Activated naive CD4-positive, alpha-beta T cell treated with anti-CD3 and anti-CD28 coated beads, Interleukin-2, amount 10 ng/mL, durations not matched to agents 7 days and 5 days (primary cell): ENCODE results near the gene SMCHD1.
A peak's percentile ranks its signal among the peaks of the same experiment; 100 is the strongest.

Source experiments
- CTCF ChIA-PET: fragments of 350-600 bp; sonication (Branson Sonifier 250); formaldehyde crosslinking; loops from one replicate; lab custom pipeline; 2021; ENCODE audit warnings: antibody characterized with exemption; lab: Charles Lee
- DNase-seq: peaks from one replicate; pipeline ENCODE4 v3.0.0-alpha.2; 2020
- H3K27ac Mint-ChIP-seq: one replicate; pipeline ENCODE4 v1.8.0; 2021; ENCODE audit warnings: mild to moderate bottlenecking, moderate library complexity, mixed read lengths
- H3K27me3 Mint-ChIP-seq: one replicate; pipeline ENCODE4 v1.8.0; 2021; ENCODE audit warnings: mild to moderate bottlenecking, mixed read lengths
- H3K36me3 Mint-ChIP-seq: one replicate; pipeline ENCODE4 v1.8.0; 2021; ENCODE audit warnings: mixed read lengths
- H3K4me1 Mint-ChIP-seq: one replicate; pipeline ENCODE4 v1.8.0; 2021; ENCODE audit warnings: mixed read lengths
- H3K4me3 Mint-ChIP-seq: one replicate; pipeline ENCODE4 v1.8.0; 2021; ENCODE audit warnings: mild to moderate bottlenecking, moderate library complexity, mixed read lengths
- H3K9me3 Mint-ChIP-seq: one replicate; pipeline ENCODE4 v1.8.0; 2021; ENCODE audit warnings: mixed read lengths

The SMCHD1 gene

GRCh38 chr18:2655178-2655953 is at the start of gene SMCHD1:
SMCHD1 (plus strand) TSS chr18:2655726; CDS start chr18:2656076, 350 bp downstream.
- Mint-ChIP-seq H3K4me1 (peaks cover 54% of the 10 kb centered on the region), H3K9me3 (no peaks in the 10 kb centered on the region)

DNA sequence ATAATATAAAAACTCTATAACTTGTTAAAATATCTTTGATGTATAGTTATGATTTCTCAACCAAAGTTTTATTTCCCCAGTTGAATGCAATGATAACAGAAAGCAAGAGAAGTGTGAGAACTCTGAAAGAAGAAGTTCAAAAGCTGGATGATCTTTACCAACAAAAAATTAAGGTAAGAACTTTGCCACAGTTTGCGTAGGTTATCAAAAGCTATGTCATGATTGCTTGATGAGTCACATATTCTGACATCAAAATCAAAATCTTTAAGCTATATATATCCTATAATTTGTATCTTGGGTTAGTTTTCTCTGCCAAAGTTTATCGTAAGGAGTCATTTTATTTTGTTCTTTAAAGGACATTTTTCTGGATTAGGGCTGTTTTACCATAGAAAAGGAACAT is 49.2 kb upstream of the SMCHD1 start:
- CTCF ChIA-PET: interaction anchor here (1.9 kb wide), 2 partner anchors 21 to 31 kb away, joined by 8 to 11 read pairs; no protein-coding TSS in a partner anchor

More at GRCh38 chr18:2655178-2655953, at the start of gene SMCHD1:
- Mint-ChIP-seq H3K27me3 (no peaks in the 10 kb centered on the region), H3K27ac (peak within 1 kb of the TSS; percentile 98), H3K36me3 (peaks cover 22% of the 10 kb centered on the region), H3K4me3 (peak within 1 kb of the TSS; percentile 91)
- DNase-seq: peak; percentile 90
- CTCF ChIA-PET: interaction anchor here (1.4 to 2.0 kb wide), 2 partner anchors 19 to 70 kb away, joined by 3 to 9 read pairs; no protein-coding TSS in a partner anchor

DNA sequence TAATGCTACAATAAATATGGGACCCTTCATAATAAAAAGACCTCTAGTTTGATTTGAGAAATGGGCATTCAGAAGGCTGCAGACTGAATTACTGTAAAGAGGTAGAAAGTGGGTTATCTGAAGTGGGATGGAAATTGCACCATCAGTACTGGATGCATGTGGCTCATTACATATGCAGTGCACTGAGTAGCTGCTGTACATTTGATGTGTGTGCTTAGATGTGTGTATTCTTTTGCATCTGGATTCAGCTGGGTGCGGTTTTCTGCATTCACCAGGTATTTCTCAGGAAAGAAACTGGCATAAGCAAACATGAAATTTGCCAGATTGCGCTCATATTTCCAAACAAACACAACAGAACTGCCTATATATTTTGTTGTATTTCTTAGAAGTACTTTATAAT is 45.9 kb upstream of the SMCHD1 start:
- no peak for DNase-seq
- no peak overlapping the region for H3K4me3 Mint-ChIP-seq
- CTCF ChIA-PET: no interaction called here
- H3K27ac Mint-ChIP-seq: peak overlapping the region; percentile 58
- H3K36me3 Mint-ChIP-seq: peaks cover 68% of the 10 kb centered on the region
- H3K4me1 Mint-ChIP-seq: peaks cover 48% of the 10 kb centered on the region
- no peaks in the 10 kb centered on the region for H3K27me3 Mint-ChIP-seq
- H3K9me3 Mint-ChIP-seq: no peaks in the 10 kb centered on the region

More for the DNA sequence above, 49.2 kb upstream of the SMCHD1 start:
- Mint-ChIP-seq H3K4me3 (peak overlapping the region; percentile 50), H3K9me3 (no peaks in the 10 kb centered on the region), H3K27me3 (no peaks in the 10 kb centered on the region), H3K36me3 (peaks cover 63% of the 10 kb centered on the region), H3K27ac (peak overlapping the region; percentile 91), H3K4me1 (peaks cover 66% of the 10 kb centered on the region)
- no peak for DNase-seq

DNA sequence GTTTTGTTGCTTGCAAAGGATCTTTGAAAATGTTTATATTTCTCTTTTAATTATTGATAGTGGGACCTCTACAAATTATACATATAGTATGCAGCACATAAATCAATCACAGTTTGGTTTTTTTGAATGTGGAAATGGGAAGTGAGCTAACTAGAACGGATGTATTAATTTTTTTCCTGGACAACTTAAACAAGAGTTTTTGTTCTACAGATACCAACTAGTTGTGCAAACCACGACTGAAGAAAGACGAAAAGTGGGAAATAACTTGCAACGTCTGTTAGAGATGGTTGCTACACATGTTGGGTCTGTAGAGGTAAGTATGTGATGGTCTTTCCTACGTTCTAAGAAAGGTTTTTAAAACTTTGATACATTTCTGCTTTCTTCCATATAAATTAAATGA is 45.0 kb upstream of the SMCHD1 start:
- Mint-ChIP-seq H3K27me3 (no peaks in the 10 kb centered on the region), H3K36me3 (peaks cover 71% of the 10 kb centered on the region), H3K4me1 (peaks cover 39% of the 10 kb centered on the region), H3K9me3 (no peaks in the 10 kb centered on the region), H3K27ac (no peak overlapping the region), H3K4me3 (no peak overlapping the region)
- no peak for DNase-seq
- CTCF ChIA-PET: no interaction called here

DNA sequence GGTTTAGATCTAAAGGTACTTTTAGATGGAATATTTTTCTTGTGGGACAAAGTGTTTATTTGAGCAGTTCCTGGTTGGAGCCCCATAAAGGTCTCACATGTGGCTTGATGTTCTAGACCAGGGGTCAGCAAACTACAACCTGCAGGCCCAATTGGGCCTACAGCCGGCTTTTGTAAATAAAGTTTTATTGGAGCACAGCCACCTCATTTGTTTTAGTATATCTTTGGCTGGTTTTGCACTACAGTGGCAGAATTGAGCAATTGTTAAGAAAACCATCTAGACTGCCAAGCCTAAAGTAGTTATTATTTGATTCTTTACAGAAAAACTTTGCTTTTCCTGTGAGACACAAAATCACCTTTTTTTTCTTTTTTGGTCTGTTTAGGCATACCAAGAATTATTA is 42.5 kb upstream of the SMCHD1 start:
- no peaks in the 10 kb centered on the region for H3K9me3 Mint-ChIP-seq
- peak overlapping the region; percentile 62 for H3K27ac Mint-ChIP-seq
- H3K4me3 Mint-ChIP-seq: no peak overlapping the region
- no peaks in the 10 kb centered on the region for H3K27me3 Mint-ChIP-seq
- peaks cover 79% of the 10 kb centered on the region for H3K36me3 Mint-ChIP-seq
- peaks cover 23% of the 10 kb centered on the region for H3K4me1 Mint-ChIP-seq
- DNase-seq: no peak
- CTCF ChIA-PET: no interaction called here

DNA sequence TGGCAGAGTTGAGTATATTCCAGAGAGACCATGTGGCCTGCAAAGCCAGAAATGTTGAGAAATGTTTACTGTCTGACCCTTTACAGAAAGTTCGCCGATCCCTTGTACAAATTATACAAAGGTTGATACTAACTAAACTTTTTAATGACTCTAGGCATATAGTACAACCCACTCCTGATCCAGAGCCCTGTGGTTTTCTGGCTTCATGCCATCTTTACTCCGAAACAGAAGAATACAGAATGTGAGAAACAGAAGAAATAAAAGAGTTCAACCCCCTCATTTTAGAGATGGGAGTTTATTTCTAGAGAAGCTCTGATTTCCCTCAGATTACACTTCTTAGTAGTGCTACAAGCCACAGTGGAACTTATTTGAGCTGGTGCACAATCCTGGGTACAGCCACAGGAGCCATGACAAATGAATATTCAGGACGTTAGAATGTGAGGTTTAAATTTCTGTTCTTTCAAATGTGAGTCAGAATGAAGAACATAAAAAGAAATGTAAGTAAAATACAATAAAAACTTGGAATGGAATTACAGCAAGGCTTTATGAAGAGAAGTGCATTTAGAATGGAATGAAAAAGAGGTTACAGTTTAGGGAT is 38.0 kb upstream of the SMCHD1 start:
- H3K9me3 Mint-ChIP-seq: no peaks in the 10 kb centered on the region
- H3K4me3 Mint-ChIP-seq: no peak overlapping the region
- H3K36me3 Mint-ChIP-seq: peaks cover 48% of the 10 kb centered on the region
- CTCF ChIA-PET: no interaction called here
- DNase-seq: no peak
- H3K27me3 Mint-ChIP-seq: peaks cover 3% of the 10 kb centered on the region
- peaks cover 2% of the 10 kb centered on the region for H3K4me1 Mint-ChIP-seq
- no peak overlapping the region for H3K27ac Mint-ChIP-seq

- Mint-ChIP-seq H3K27me3 (peaks cover 3% of the 10 kb centered on the region), H3K4me3 (no peak overlapping the region), H3K9me3 (no peaks in the 10 kb centered on the region), H3K27ac (no peak overlapping the region), H3K36me3 (peaks cover 43% of the 10 kb centered on the region), H3K4me1 (no peaks in the 10 kb centered on the region)
- CTCF ChIA-PET: no interaction called here
- DNase-seq: no peak
Measured at GRCh38 chr18:2618009-2618408, 37.5 kb upstream of the SMCHD1 start.

GRCh38 chr18:2625217-2625616 is 30.3 kb upstream of the SMCHD1 start:
- Mint-ChIP-seq H3K27ac (peak overlapping the region; percentile 26), H3K27me3 (peaks cover 3% of the 10 kb centered on the region), H3K36me3 (peaks cover 8% of the 10 kb centered on the region), H3K4me1 (peaks cover 12% of the 10 kb centered on the region), H3K4me3 (no peak overlapping the region), H3K9me3 (peaks cover 6% of the 10 kb centered on the region)
- DNase-seq: no peak
- CTCF ChIA-PET: no interaction called here

DNA sequence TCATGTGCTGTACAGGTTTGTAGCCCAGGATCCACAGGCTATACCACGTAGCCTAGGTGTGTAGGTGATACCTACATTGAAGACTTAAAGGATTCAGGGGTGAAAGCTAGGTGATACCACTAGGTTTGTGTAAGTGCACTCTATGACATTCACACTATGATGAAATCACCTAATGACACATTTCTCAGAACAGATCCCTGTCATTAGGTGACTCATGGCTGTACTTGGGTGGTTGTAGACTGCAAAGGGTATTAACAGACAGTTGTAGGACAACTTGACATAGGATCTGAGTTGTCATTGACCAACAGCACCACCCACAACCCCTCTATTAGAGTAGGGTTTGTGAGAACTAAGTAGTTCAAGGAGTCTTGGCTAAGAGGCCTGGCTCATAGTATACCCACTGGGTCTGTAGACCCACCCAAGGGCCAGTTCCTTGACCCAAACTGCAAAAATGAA is 27.7 kb upstream of the SMCHD1 start:
- Mint-ChIP-seq H3K27ac (no peak overlapping the region), H3K9me3 (peaks cover 15% of the 10 kb centered on the region), H3K36me3 (peaks cover 16% of the 10 kb centered on the region), H3K27me3 (no peaks in the 10 kb centered on the region), H3K4me1 (peaks cover 17% of the 10 kb centered on the region), H3K4me3 (no peak overlapping the region)
- CTCF ChIA-PET: interaction anchor here (1.4 to 2.3 kb wide), 3 partner anchors 9 to 23 kb away, joined by 4 to 8 read pairs (median 4); no protein-coding TSS in a partner anchor
- DNase-seq: no peak

DNA sequence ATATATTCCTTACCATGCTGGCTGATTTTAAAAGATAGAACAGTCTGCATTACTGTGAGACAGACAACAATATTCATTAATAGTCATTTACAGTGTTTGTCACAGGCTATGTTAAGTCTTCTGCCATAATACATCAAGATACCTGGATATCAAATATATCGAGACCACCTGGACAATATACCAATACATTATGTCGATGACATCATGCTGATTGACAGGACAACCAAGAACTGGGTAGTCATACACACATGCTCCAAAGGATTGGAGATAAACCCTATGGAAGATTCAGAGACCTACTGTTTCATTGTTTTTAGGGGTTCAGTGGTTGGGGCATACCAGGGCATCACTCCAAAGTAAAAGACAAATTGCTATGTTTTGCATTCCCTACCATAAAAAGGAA is 26.5 kb upstream of the SMCHD1 start:
- Mint-ChIP-seq H3K4me1 (peaks cover 24% of the 10 kb centered on the region), H3K4me3 (no peak overlapping the region), H3K27ac (no peak overlapping the region), H3K36me3 (peaks cover 23% of the 10 kb centered on the region), H3K27me3 (no peaks in the 10 kb centered on the region), H3K9me3 (peaks cover 18% of the 10 kb centered on the region)
- CTCF ChIA-PET: interaction anchor here (1.4 kb wide), 1 partner anchor 8 kb away, joined by 4 read pairs; no protein-coding TSS in a partner anchor
- no peak for DNase-seq

GRCh38 chr18:2635586-2635985 is 19.9 kb upstream of the SMCHD1 start:
- H3K4me3 Mint-ChIP-seq: peak overlapping the region; percentile 20
- H3K27ac Mint-ChIP-seq: peak overlapping the region; percentile 100
- DNase-seq: no peak
- H3K27me3 Mint-ChIP-seq: no peaks in the 10 kb centered on the region
- H3K4me1 Mint-ChIP-seq: peaks cover 77% of the 10 kb centered on the region
- H3K9me3 Mint-ChIP-seq: peaks cover 23% of the 10 kb centered on the region
- CTCF ChIA-PET: interaction anchor here (1.9 kb wide), 1 partner anchor 21 kb away, joined by 9 read pairs; the partner anchor contains the start of gene SMCHD1
- H3K36me3 Mint-ChIP-seq: peaks cover 39% of the 10 kb centered on the region

- Mint-ChIP-seq H3K27me3 (no peaks in the 10 kb centered on the region), H3K9me3 (peaks cover 23% of the 10 kb centered on the region), H3K27ac (peak overlapping the region; percentile 100), H3K4me1 (peaks cover 82% of the 10 kb centered on the region), H3K36me3 (peaks cover 39% of the 10 kb centered on the region), H3K4me3 (peak overlapping the region; percentile 73)
- CTCF ChIA-PET: interaction anchor here (0.7 to 2.5 kb wide), 4 partner anchors 8 to 90 kb away, joined by 3 to 11 read pairs (median 6); partner anchors contain the start of gene SMCHD1
- DNase-seq: peak; percentile 41
Measured at GRCh38 chr18:2636126-2636631, 19.3 kb upstream of the SMCHD1 start.

DNA sequence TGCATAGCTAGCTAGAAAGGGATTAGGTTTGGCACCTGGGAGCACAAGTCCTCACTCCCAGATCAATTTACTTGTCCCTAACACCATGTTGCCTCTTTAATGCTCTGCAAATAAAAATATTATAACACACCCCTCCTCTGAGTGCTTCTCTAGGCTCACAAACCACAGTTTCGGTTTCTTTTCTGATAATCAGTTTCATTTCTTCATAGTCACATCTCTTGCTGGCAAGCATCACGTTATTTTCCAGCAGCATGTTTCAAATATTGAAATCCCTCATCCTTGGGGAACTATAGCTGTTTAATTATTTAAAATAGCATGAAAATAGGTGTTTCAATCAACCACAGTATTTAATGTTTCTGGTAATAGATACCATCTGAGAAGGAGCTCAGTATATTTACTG is 13.9 kb upstream of the SMCHD1 start:
- CTCF ChIA-PET: interaction anchor here (0.9 kb wide), 1 partner anchor 15 kb away, joined by 5 read pairs; no protein-coding TSS in a partner anchor
- H3K27ac Mint-ChIP-seq: peak overlapping the region; percentile 87
- H3K36me3 Mint-ChIP-seq: peaks cover 12% of the 10 kb centered on the region
- no peak for DNase-seq
- H3K4me1 Mint-ChIP-seq: peaks cover 44% of the 10 kb centered on the region
- peaks cover 4% of the 10 kb centered on the region for H3K9me3 Mint-ChIP-seq
- no peaks in the 10 kb centered on the region for H3K27me3 Mint-ChIP-seq
- peak overlapping the region; percentile 27 for H3K4me3 Mint-ChIP-seq

DNA sequence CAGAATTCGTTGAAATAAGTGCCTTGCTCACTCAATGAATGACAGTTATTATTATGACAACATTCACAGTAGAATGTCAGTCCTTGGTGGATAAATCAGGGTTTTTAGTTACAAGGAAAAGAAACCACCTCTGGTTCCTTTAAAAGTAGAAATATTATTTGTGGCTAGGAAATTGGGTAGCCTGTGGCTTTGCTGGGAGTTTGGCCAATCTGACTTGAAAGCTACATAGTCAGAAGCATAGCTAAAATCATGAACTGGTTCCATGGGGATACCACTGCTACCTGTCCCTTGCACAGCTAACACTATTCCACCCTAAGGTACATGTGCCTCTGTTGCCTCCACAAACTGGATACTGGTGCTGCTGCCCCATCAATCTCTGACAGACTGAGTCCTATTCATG is 12.8 kb upstream of the SMCHD1 start:
- CTCF ChIA-PET: no interaction called here
- H3K27ac Mint-ChIP-seq: peak overlapping the region; percentile 87
- peaks cover 9% of the 10 kb centered on the region for H3K36me3 Mint-ChIP-seq
- H3K9me3 Mint-ChIP-seq: peaks cover 3% of the 10 kb centered on the region
- no peak for DNase-seq
- H3K4me3 Mint-ChIP-seq: no peak overlapping the region
- peaks cover 34% of the 10 kb centered on the region for H3K4me1 Mint-ChIP-seq
- H3K27me3 Mint-ChIP-seq: no peaks in the 10 kb centered on the region
